AG10803 (cell line): ENCODE measurements around the gene ISLR2.

Source experiments
- DNase-seq: peaks from one replicate; pipeline ENCODE4 v3.0.0; 2010; ENCODE audit warnings: low read depth
- H3K4me3 ChIP-seq: 2 replicates; pipeline ENCODE4 v1.5.1; 2011; ENCODE audit warnings: mild to moderate bottlenecking, low read length, control low read depth
- TF ChIP-seq, protein P1 (sequence below): conservative IDR thresholded peaks from 2 replicates; pipeline ENCODE4 v1.5.1; 2011; ENCODE audit warnings: mild to moderate bottlenecking, low read length, control low read depth, inconsistent platforms

ISLR2 gene

DNA sequence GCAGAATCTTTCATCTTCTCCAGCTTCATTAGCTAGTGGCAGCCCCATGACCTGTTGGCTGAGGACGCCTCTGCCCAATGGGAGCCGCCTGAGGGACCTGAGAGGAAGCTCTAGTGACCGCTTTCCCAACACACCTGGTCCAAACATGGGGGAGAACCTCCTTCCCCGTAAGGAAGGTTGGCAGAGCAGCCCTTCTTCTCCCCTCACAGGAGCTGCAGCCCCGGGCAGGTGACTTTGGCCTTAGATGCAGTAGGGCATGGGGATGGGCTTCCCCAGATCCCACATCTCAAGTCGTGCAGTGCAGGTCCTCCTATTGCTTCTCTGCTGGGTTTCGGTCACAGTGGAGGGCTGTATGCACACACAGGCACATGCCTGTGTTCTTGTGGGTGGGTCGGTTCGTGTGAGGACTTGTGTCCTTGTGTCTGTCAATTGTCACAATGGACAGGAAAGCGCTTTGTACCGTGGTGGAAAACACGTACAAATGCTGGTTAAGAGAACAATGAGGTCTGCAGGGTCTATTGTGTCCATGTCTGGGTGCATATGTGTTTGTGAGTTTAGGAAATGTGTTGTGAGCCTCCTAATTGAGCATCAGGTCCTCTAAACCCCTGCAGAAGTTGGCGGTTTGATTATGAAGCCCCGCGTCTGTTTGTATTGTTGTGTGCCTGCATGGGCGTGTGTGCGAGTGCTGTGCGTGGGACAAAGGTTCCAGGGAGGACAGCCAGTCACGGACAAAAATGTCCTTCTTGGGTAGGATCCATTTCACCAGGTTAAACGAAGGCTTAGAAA lies 1.4 kb downstream of the ISLR2 start:
- no peak for DNase-seq
- TF ChIP-seq, protein P1, sequence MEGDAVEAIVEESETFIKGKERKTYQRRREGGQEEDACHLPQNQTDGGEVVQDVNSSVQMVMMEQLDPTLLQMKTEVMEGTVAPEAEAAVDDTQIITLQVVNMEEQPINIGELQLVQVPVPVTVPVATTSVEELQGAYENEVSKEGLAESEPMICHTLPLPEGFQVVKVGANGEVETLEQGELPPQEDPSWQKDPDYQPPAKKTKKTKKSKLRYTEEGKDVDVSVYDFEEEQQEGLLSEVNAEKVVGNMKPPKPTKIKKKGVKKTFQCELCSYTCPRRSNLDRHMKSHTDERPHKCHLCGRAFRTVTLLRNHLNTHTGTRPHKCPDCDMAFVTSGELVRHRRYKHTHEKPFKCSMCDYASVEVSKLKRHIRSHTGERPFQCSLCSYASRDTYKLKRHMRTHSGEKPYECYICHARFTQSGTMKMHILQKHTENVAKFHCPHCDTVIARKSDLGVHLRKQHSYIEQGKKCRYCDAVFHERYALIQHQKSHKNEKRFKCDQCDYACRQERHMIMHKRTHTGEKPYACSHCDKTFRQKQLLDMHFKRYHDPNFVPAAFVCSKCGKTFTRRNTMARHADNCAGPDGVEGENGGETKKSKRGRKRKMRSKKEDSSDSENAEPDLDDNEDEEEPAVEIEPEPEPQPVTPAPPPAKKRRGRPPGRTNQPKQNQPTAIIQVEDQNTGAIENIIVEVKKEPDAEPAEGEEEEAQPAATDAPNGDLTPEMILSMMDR: no peak
- no peak overlapping the region for H3K4me3 ChIP-seq

DNA sequence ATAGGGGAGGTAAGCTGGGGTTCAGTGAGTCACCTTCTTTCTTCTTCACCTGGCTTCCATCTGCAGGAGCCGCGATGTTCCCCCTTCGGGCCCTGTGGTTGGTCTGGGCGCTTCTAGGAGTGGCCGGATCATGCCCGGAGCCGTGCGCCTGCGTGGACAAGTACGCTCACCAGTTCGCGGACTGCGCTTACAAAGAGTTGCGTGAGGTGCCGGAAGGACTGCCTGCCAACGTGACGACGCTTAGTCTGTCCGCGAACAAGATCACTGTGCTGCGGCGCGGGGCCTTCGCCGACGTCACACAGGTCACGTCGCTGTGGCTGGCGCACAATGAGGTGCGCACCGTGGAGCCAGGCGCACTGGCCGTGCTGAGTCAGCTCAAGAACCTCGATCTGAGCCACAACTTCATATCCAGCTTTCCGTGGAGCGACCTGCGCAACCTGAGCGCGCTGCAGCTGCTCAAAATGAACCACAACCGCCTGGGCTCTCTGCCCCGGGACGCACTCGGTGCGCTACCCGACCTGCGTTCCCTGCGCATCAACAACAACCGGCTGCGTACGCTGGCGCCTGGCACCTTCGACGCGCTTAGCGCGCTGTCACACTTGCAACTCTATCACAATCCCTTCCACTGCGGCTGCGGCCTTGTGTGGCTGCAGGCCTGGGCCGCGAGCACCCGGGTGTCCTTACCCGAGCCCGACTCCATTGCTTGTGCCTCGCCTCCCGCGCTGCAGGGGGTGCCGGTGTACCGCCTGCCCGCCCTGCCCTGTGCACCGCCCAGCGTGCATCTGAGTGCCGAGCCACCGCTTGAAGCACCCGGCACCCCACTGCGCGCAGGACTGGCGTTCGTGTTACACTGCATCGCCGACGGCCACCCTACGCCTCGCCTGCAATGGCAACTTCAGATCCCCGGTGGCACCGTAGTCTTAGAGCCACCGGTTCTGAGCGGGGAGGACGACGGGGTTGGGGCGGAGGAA lies 2.6 kb downstream of the ISLR2 start:
- no peak overlapping the region for H3K4me3 ChIP-seq
- TF ChIP-seq, protein P1: no peak
- peak; percentile 52 for DNase-seq

DNA sequence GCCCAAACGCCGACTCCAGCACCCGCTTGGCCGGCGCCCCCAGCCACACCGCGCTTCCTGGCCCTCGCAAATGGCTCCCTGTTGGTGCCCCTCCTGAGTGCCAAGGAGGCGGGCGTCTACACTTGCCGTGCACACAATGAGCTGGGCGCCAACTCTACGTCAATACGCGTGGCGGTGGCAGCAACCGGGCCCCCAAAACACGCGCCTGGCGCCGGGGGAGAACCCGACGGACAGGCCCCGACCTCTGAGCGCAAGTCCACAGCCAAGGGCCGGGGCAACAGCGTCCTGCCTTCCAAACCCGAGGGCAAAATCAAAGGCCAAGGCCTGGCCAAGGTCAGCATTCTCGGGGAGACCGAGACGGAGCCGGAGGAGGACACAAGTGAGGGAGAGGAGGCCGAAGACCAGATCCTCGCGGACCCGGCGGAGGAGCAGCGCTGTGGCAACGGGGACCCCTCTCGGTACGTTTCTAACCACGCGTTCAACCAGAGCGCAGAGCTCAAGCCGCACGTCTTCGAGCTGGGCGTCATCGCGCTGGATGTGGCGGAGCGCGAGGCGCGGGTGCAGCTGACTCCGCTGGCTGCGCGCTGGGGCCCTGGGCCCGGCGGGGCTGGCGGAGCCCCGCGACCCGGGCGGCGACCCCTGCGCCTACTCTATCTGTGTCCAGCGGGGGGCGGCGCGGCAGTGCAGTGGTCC lies 3.5 kb downstream of the ISLR2 start:
- TF ChIP-seq, protein P1: no peak
- DNase-seq: no peak
- no peak overlapping the region for H3K4me3 ChIP-seq

DNA sequence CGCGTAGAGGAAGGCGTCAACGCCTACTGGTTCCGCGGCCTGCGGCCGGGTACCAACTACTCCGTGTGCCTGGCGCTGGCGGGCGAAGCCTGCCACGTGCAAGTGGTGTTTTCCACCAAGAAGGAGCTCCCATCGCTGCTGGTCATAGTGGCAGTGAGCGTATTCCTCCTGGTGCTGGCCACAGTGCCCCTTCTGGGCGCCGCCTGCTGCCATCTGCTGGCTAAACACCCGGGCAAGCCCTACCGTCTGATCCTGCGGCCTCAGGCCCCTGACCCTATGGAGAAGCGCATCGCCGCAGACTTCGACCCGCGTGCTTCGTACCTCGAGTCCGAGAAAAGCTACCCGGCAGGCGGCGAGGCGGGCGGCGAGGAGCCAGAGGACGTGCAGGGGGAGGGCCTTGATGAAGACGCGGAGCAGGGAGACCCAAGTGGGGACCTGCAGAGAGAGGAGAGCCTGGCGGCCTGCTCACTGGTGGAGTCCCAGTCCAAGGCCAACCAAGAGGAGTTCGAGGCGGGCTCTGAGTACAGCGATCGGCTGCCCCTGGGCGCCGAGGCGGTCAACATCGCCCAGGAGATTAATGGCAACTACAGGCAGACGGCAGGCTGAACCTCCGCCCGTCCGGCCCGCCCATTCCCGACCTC lies 4.1 kb downstream of the ISLR2 start:
- H3K4me3 ChIP-seq: no peak overlapping the region
- TF ChIP-seq, protein P1: peak; percentile 62
- peak; percentile 45 for DNase-seq

DNA sequence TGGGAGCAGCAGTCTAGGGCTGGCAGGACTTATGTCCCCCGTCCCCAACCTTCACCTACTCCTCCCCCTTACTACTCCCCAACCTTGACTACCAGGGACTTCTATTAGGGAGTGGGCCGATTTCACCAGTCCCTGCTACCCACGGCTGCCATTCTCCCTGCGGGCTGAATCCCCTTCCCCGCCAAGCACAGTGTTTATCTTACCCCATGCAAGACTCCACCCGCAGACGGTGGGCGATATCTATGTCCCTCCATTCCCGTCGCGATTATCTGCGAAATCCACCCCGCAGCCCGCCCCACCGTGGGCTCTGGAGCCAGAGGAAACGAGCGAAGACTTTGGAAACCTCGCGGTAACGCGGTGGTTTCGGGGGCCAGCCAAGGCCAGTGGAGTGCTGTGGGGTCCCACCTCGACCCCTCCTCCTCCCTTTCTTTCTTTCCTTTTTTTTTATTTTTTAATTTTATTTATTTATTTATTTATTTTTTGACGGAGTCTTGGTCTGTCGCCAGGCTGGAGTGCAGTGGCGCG lies 4.7 kb downstream of the ISLR2 start:
- H3K4me3 ChIP-seq: no peak overlapping the region
- TF ChIP-seq, protein P1: no peak
- no peak for DNase-seq

DNA sequence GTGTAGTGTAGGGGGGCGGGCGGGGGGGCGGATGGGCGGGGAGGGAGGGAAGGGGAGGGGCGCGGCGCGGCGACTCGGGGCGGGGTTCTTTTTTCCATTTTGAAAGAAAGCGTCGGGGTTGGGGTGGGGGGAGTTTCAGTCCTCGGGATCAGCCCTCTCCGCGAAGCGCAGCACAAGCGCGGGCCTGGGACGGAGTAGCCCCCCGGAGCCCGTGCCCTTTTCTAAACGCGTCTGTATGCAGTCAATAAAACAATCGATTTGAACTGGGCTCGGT lies 6.1 kb downstream of the ISLR2 start:
- H3K4me3 ChIP-seq: peak overlapping the region; percentile 62
- TF ChIP-seq, protein P1: no peak
- DNase-seq: no peak
